ENCODE measurements around the gene SDR39U1. TPM values are rescaled to one million over a fixed set of nuclear protein-coding genes. Genes with fewer than 3 reads are reported as not detected.

SDR39U1 gene
- total RNA-seq, 1 donor from 2014 or later, result 61.6 TPM

- TF ChIP-seq, protein P1, sequence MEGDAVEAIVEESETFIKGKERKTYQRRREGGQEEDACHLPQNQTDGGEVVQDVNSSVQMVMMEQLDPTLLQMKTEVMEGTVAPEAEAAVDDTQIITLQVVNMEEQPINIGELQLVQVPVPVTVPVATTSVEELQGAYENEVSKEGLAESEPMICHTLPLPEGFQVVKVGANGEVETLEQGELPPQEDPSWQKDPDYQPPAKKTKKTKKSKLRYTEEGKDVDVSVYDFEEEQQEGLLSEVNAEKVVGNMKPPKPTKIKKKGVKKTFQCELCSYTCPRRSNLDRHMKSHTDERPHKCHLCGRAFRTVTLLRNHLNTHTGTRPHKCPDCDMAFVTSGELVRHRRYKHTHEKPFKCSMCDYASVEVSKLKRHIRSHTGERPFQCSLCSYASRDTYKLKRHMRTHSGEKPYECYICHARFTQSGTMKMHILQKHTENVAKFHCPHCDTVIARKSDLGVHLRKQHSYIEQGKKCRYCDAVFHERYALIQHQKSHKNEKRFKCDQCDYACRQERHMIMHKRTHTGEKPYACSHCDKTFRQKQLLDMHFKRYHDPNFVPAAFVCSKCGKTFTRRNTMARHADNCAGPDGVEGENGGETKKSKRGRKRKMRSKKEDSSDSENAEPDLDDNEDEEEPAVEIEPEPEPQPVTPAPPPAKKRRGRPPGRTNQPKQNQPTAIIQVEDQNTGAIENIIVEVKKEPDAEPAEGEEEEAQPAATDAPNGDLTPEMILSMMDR (IDR thresholded peaks at IDR 0.05), result no peak
- DNase-seq, result no peak
- Histone ChIP-seq H3K9me3 (no peaks in the 10 kb centered on the region), H3K4me1 (peaks cover 5% of the 10 kb centered on the region), H3K27ac (no peak overlapping the region), H3K4me3 (no peak overlapping the region), H3K27me3 (ENCODE audit: low read depth) (no peaks in the 10 kb centered on the region), H3K36me3 (peaks cover 48% of the 10 kb centered on the region)
- ATAC-seq, result no peak
- intact Hi-C loops (cut with DNase I), result no loop called here
Measured at GRCh38 chr14:24408764-24409163, 33.8 kb downstream of the SDR39U1 start.

DNA sequence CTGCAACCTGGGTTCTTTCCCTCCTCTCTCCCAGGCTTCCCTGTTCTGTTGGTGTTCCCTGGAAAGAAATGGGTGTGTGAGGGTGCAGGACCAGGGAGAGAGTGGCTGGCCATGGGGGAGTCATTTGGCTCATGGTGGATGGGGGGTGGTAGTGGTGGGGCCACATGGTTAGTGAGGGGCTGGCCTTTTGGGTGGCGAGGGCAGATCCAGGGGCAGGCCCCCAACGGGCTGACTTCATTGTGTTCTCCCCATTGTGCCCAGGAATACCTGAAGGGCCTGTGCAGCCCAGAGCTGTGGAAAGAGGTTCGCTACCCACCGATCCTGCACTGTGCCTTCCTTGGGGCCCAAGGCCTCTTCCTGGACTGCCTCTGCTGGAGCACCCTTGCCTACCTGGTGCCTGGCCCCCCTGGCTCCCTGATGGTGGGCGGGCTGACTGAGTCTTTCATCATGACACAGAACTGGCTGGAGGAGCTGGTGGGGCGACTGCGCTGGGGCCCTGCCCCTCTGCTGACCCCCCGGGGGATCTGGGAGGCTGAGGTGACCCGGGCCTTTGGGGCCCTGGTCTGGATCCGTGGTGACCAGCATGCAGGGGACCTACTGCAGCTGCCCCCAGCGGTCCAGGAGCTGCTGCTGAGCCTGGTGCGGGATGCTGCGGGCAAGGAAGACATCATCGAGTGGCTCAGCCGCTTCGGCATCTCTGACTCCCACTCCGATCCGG lies 34.8 kb downstream of the SDR39U1 start:
- H3K27ac ChIP-seq, result no peak overlapping the region
- intact Hi-C loops (cut with DNase I), result no loop called here
- no peak for DNase-seq
- no peak overlapping the region for H3K4me3 ChIP-seq
- H3K9me3 ChIP-seq, result no peaks in the 10 kb centered on the region
- H3K36me3 ChIP-seq, result peaks cover 38% of the 10 kb centered on the region
- TF ChIP-seq, protein P1 (IDR thresholded peaks at IDR 0.05), result no peak
- no peak for ATAC-seq
- H3K4me1 ChIP-seq, result peaks cover 9% of the 10 kb centered on the region
- no peaks in the 10 kb centered on the region for H3K27me3 ChIP-seq (ENCODE audit: low read depth)

DNA sequence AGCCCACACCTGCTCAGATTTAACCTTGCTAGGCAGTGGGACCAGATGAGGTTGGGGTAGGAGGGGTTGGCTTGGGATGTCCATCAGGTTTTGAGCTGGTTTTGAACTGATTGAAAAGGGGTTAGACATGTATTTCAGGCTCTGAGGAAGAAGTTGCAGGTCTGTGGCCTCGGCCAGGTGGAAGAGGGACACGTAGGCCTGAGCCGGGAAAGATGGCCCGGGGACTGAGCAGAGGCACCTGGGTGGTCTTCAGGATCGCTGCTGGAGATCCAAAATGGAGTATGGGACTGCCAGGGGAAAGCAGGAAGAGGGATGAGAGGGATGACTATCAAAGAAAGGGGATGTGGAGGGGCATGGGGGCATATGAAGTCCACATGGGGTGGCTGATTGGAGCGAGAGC lies 36.2 kb downstream of the SDR39U1 start:
- intact Hi-C loops (cut with DNase I), result no loop called here
- Histone ChIP-seq H3K27ac (no peak overlapping the region), H3K9me3 (no peaks in the 10 kb centered on the region), H3K27me3 (ENCODE audit: low read depth) (no peaks in the 10 kb centered on the region), H3K36me3 (peaks cover 31% of the 10 kb centered on the region), H3K4me3 (no peak overlapping the region), H3K4me1 (peaks cover 21% of the 10 kb centered on the region)
- ATAC-seq (no peak), DNase-seq (no peak)
- TF ChIP-seq, protein P1 (IDR thresholded peaks at IDR 0.05), result no peak

GRCh38 chr14:24404814-24405213 lies 37.8 kb downstream of the SDR39U1 start:
- TF ChIP-seq, protein P1 (IDR thresholded peaks at IDR 0.05), result no peak
- Histone ChIP-seq H3K27me3 (ENCODE audit: low read depth) (no peaks in the 10 kb centered on the region), H3K27ac (no peak overlapping the region), H3K9me3 (no peaks in the 10 kb centered on the region), H3K36me3 (peaks cover 22% of the 10 kb centered on the region), H3K4me3 (no peak overlapping the region), H3K4me1 (peaks cover 35% of the 10 kb centered on the region)
- ATAC-seq (no peak), DNase-seq (no peak)
- intact Hi-C loops (cut with DNase I), result no loop called here

GRCh38 chr14:24403294-24403998 lies 39.1 kb downstream of the SDR39U1 start:
- ATAC-seq (peak in 1 of 2 donors; percentile 6), DNase-seq (no peak)
- H3K9me3 ChIP-seq, result no peaks in the 10 kb centered on the region
- no peaks in the 10 kb centered on the region for H3K27me3 ChIP-seq (ENCODE audit: low read depth)
- intact Hi-C loops (cut with DNase I), result no loop called here
- H3K4me3 ChIP-seq, result no peak overlapping the region
- H3K27ac ChIP-seq, result no peak overlapping the region
- peaks cover 44% of the 10 kb centered on the region for H3K4me1 ChIP-seq
- peaks cover 9% of the 10 kb centered on the region for H3K36me3 ChIP-seq
- TF ChIP-seq, protein P1 (IDR thresholded peaks at IDR 0.05), result no peak
